ENCODE measurements around the gene BTG4.

The BTG4 gene

GRCh38 chr11:111512296-111513239 is at the start of gene BTG4:
TSS of gene BTG4 (minus strand) at chr11:111512386. CDS start at chr11:111498776, 13,610 bp downstream.
- peak; percentile 24 for DNase-seq

GRCh38 chr11:111561791-111562325 is 49.7 kb upstream of the BTG4 start:
- no peak for DNase-seq

- DNase-seq: no peak
These were observed 49.1 kb upstream of the BTG4 start for GRCh38 chr11:111561306-111561705.

GRCh38 chr11:111560800-111561199 is 48.6 kb upstream of the BTG4 start:
- no peak for DNase-seq

DNA sequence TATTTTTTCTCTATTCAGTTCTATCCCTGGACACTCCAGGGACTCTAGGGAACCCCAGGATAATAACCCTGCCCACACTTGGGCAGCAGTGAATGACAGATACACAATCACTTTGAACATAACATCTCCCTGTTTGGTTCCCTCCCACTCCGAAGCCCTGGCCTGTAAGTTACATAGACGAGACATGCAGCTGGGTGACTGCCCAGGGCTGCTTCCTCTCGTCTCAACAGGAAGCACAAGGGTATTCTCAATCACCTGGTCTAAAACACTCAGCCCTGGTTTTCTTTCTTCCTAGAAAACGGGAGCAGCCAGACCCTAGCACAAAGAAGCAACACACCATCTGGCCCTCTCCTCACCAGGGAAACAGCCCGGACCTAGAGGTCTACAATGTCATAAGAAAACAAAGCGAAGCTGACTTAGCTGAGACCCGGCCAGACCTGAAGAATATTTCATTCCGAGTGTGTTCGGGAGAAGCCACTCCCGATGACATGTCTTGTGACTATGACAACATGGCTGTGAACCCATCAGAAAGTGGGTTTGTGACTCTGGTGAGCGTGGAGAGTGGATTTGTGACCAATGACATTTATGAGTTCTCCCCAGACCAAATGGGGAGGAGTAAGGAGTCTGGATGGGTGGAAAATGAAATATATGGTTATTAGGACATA is 47.7 kb upstream of the BTG4 start:
- DNase-seq: no peak

DNA sequence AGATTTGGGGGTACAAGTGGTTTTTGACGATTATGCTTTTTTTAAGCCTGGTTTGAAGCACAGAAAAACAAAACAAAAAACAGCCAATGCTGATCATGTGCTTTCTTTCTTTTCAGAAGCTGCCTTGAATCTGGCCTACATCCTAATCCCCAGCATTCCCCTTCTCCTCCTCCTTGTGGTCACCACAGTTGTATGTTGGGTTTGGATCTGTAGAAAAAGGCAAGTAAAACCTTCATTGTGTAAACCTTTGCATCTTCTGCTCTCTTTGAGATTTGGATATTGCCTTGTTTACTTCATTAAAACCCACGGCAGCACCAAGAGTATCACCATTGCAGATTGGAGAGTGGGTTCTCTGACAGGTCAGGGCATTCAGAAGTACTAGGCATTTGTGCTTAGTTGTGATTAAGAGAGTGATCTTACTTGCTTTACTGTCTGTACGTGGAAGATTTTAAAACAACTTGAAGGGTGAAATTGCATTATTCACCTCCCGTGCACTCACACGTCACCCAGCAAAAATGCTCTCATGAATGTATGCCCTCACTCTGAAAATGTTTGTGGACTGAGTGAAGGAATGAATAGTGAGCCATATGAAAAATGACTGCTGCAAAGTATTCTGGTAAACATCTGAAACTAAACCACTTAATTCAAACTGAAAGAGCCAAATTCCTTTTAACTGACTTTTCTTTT is 45.4 kb upstream of the BTG4 start:
- DNase-seq: no peak

- DNase-seq: no peak
These were observed 43.1 kb upstream of the BTG4 start for GRCh38 chr11:111555255-111555654.

DNA sequence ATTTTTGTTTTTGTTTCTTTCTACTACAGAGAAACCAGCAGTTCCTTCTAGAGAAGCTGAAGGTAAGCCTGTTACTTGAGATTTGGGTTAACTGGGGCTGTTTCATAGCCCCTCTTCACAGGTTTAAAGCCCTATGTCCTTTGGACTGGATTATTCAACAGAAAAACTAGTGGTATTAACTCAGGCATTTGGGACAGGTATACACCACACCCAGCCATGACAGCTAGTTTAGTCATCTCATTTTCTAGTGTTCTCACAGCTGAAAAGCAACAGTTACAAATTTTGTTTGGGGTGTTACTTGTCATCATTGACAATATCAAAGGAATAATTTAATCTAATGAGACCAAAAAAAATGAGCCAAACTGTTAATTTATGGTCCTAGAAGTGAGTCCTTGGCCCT is 42.3 kb upstream of the BTG4 start:
- no peak for DNase-seq

GRCh38 chr11:111550258-111550657 is 38.1 kb upstream of the BTG4 start:
- DNase-seq: no peak

- DNase-seq: no peak
These were observed 37.6 kb upstream of the BTG4 start for GRCh38 chr11:111549869-111550203.

DNA sequence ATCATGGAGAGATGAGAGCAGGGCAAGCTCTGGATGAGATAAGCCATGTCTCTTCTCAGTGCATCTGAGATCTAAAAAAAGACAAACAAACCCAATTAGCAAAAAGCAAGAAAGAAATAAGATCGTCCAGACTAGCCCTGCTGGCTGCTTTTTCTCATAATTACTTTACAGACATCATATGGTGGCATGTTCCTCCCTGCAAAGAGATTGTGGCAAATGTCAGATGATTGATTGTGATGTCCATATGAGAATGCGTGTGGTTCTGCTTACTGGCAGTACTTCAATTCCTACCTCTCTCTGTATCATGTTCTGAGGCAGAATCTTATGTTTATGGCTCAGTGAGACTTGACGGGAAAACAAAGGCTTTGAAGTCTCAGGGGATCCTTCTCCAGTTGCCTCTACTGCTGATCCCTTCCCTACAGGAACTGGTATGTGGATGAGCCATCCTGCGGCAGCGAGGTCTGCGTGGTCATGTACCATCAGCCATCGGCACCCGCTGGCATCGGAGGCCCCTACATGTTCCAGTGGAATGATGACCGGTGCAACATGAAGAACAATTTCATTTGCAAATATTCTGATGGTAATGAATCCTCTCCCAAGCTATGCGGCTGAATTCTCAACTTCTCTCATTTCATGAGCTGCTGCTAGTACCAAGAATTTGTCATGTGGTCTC is 37.1 kb upstream of the BTG4 start:
- no peak for DNase-seq

GRCh38 chr11:111548525-111548924 is 36.3 kb upstream of the BTG4 start:
- DNase-seq: no peak

DNA sequence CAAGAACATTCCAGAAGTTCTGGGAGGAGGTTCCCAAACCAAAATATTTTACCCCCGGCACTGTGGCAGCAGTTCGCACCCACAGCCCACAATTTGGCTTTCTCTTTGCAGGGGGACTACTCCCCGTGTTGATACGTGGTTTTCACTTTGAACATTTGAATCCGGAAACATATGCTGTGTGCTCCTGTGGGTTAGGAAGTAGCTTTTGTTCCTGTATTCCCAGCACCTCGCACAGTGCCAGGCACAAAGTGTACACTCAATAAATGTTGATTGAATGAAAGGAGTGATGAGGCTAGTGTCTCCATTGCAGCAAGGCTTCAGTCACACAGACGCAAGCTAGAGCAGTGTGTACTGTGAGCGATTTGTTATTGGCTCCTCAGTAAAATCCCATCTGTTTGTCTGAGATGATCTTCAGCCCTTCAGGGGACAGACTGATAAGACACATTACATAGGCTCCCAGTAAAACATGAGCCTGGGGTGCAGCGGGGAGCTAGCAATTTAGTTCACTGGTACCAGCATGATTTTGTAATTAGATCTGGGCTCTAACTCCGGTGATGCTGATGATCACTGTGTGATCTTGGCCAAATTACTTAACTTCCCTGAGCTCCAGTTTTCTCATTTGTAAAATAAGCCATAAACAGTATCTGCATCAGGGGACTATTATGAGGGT is 30.6 kb upstream of the BTG4 start:
- DNase-seq: no peak

GRCh38 chr11:111541254-111542061 is 29.3 kb upstream of the BTG4 start:
- DNase-seq: no peak

DNA sequence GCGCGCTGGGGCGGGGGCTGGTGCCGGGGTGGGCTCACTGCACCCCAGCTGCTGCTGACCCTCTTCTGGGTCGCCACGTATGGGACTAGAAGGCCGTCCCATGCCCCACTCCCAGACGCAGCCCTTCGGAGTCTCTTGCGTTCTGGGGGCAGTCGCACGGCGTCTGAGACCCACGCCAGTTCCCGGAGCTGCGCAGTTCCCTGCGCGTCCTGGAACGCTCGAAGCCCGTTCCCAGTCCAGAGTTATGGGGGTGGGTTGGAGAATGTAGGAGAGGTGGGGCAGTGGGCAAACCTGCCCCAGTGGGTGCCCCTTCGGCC is 28.7 kb upstream of the BTG4 start:
- no peak for DNase-seq

- DNase-seq: no peak
These were observed 28.1 kb upstream of the BTG4 start, which contains the start of gene LAYN for GRCh38 chr11:111540114-111540936. TSS of gene LAYN (plus strand) at chr11:111540720. CDS start at chr11:111540844, 124 bp downstream.

- no peak for DNase-seq
These were observed 27.4 kb upstream of the BTG4 start for GRCh38 chr11:111539426-111540113.

GRCh38 chr11:111538407-111539114 is 26.4 kb upstream of the BTG4 start:
- no peak for DNase-seq

- DNase-seq: no peak
These were observed 25.2 kb upstream of the BTG4 start for GRCh38 chr11:111537336-111537860.
